GM21528 (cell line): Measurements from ENCODE around the gene PRR5L.
"Not testable (repeated sequence)": the region's sequence is repeated elsewhere in the genome, so short reads cannot be mapped to it uniquely, and the experiment has no call there.

Experiments
- ATAC-seq: cut with Tn5 transposase; IDR thresholded peaks from one replicate; pipeline ENCODE4 v1.9.1; 2021; ENCODE audit warnings: mild to moderate bottlenecking, moderate library complexity; ENCODE audit not compliant: unreplicated experiment, low FRiP score

PRR5L gene

DNA sequence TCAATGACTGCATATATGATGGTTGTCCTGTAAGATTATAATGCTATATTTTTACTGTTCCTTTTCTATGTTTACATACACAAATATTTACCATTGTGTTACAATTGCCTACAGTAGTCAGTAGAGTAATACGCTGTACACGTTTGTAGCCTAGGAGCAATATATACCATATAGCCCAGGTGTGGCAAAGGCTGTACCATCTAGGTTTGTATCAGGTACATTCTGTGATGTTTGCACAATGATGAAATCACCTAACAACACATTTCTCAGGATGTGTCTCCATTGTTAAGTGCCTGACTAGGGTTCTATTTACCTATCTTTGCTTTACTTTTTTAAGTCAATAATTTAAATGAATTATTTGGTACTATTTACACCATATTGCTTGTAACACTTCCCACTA is 21.9 kb downstream of the PRR5L start:
- ATAC-seq, result no peak

DNA sequence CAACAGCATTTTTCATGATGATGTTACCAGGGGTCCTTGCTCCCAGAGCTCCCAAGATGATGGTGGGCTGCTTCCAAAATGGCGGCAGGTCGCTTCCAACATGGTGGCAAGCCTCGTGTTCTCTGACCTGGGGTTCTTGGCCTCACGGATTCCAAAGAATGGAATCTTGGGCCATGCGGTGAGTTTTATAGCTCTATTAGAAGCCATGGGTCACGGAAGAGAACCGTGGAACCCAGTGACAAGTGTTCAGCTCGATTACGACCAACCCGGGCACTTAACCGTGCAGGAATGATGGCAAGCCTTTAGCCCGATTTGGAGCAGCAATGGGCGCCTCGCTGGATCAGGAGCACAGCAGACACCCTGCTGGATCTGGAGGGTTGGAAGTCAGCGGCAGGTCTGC is 28.9 kb downstream of the PRR5L start:
- ATAC-seq, result not testable (repeated sequence)

DNA sequence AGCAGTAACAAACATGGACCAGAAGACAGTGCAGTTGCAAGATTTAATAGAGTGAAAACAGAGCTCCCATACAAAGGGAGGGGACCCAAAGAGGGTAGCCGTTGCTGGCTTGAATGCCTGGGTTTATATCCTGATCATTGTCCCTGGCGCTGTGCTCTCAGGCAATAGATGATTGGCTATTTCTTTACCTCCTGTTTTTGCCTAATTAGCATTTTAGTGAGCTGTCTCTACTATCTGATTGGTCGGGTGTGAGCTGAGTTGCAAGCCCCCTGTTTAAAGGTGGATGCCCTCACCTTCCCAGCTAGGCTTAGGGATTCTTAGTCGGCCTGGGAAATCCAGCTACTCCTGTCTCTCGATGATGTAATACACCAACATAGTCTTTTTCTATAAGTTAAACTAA is 29.3 kb downstream of the PRR5L start:
- ATAC-seq, result not testable (repeated sequence)

DNA sequence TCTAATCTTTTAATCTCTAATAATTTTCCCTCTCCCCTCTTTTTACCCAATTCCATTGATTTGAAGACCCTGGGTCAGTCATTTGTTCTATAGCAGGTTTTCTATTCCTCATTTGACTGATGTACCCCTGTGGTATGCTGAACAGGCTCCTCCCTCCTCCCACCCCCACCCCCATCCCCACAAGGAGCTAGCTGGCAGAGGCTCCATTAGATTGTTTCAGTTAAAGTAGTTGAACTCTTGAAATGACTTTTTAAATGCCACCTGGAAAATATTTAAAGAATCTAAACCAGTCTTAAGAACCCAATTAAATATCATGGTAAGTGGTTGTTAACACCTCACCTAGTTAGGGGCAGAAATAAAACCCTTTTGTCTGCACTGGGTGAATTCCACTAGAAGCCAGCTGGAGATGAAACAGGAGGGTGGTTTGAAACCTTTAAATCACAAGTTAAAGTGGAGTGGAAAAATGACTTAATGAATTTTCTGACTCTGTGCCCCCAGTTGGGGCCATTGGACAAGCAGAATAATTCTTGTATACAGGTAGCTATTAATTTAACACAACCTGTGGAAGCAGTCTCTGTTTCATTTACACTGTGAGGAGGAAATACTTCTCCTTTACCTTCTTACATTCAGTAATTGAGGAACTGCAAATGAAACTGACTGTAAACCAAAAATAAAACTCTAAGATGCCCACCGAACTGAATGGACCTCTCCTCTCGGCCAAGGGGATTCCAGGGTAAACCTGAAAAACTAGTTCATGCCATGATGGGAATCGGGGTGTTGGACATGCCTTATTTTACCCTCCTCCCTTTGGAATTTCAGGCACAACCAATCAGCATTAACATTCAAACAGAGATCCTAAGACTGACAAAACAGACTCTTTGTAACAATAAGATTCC is 30.7 kb downstream of the PRR5L start:
- peak; percentile 67 for ATAC-seq

DNA sequence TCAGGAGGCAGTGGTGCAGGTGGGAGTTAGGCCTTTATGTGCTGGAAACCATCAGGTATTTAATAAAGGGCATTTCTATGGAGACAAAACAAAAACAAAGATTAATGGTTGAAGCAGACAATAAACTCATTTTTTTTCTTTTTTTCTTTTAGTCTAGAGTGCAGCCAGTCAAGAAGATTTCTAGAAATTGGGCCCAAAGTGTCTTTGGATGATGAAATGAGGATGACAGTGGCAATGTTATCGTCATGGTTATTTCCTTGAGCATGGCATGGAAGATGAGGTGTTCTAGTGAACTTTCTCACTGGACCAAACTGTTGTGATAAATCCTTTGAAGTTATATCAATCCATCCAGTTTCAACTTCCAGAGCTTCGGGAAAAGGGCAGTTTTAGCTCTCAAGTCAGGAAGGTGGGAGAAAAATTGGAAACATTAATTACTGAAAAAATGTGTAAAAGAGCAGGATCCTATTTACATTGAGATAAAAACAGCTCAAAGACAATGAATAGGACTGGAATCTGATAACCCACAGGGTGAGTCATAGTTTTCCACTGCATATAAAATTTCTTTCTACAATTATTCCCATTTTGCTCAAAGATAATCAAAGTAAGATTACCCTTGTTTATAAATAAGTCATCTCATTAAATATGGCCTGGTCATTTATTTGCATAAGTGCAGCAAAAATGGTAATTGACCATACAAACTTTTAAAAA is 33.0 kb downstream of the PRR5L start:
- ATAC-seq, result no peak

DNA sequence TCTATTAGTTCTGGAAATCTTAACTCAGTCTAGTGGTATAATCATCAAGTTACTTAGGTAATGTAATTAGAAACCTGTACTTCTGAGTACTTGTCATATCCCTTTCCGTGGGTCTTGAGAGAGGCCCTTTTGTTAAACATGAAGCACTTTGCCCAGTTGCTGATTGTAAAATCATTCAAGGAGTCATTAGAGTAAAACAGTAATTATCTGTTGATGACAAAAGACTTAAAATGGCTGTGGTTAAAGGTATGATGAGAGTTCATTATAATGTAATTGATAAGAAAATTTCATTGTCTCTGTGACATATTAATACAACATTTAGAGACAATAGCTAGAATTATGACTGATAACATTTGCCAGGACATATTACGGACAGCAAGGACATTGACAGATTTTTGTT is 34.3 kb downstream of the PRR5L start:
- ATAC-seq, result no peak

DNA sequence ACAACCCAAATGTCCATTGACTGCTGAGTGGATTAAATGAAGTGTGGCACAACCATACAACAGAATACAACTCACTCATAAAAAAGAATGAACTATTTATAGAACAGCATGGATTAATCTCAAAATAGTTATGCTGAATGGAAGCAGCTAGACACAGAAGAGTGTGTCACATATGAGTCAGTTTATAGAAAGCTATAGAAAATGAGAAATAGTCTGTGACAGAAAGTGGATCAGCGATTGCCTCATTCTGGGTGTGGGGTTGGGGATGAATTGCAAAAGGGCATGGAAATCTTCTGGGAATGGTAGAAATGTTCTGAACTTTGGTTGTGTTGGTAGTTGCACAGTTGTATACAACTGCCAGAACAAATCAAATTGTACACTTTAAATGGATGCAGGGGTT is 37.4 kb downstream of the PRR5L start:
- ATAC-seq, result no peak

DNA sequence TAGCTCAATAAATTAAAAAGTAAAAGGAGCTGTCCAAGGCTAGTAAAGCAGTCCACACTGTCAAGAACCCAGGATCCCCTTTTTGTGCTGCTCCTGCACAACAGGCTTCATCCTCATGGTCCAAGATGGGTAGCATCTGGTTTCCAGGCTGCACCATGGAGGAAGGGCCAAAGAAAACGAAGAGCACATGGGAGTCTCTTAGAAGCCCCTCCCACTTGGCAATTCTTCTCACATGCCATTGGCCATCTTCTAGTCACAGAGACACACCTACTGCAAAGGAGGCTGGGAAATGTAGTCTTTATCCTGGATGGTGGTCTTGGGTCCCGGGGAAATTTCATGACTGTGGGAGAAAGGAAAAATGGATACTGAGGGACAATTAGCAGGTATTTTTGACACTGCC is 37.8 kb downstream of the PRR5L start:
- no peak for ATAC-seq

DNA sequence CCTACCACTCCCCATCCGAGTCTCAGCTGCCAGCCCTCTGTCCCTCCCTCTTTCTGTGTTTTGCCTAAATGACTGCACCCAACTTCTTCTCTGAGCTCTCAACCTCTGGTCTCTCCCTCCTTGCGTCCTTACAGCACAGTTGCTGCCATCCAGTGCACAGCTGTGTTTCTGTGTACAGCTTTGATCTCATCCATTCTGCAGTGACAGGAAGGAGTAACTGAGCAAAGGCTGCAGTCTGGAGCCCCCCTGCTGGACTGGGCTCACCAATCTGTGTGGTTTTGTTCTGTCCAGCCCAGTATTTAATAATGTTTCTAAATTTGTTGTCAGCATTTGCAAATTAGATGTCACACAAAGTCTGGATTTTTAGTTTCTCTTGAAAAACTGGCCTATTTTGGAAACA is 43.8 kb downstream of the PRR5L start:
- no peak for ATAC-seq

DNA sequence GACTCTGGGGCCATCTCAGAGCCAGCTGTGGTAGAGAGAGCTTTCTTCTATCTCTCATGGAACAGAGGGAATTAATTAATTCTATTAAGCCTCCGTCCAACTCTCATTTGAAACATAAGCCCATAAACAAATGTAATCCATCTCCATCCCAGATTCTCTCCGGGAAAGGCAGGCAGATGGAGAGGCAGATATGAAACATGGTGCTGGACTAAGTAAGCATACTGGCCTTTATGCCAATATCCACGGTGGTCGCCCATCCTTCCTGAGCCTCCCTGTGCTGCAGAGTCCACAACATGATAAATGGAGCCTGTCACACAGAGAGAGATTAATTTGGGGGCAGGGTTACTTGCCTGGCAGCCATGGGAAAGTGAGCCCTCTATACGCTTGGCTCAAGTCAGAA is 44.8 kb downstream of the PRR5L start:
- no peak for ATAC-seq

DNA sequence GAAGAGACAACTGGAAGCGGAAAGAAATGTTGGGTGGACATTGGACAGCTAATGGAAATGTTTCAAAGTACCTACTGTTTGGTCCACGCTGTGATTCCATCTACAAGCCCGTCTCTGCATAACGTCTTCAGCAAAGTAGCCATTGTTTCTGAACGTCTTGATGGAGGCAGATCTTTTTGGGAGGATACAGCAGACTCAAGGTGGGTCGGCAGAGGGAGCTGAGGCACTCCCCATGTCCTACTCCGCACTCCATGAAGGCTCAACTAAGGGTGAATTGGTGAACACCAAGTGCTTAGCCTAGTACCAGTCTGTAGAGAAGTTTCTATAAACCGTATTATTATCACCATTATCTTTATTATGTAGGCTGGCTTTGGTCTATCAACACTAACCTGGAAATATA is 45.8 kb downstream of the PRR5L start:
- ATAC-seq, result no peak

DNA sequence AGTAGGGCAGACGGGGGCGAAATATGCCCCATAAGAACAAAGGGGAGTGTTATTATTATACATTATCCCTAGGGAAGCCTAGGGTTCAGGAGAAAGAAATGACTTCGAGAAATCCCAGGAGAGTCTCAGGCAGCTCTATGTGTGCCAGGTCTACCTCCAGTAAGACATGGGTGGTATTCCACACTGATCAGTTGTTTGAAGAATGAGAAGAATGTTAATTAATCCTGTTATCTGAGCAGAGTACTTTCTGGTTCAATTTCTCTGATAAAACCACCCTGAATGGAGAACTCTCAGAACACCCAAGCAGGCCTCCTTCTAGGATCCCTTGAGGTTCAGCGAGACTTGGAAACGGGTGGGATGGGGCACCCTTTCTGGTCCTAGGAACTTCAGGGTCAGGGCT is 46.2 kb downstream of the PRR5L start:
- no peak for ATAC-seq

DNA sequence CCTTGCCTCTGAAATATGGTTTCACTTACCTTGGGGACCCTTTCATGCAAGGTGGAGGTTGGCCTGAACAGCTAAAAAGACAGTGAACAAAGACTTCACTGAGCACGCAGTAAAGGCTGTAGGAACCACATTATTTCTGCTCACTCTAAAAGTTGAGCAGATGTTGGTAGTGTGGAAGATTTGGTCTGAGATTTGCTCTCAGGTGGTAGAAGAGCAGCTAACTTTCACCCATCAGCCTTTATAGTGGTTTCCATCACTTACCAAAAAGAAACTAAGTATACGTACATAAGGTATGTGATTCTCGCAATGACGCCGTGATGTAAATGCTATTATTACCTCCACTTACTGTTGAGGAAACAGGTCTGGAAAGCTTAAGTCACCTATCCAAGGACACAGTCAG is 47.3 kb downstream of the PRR5L start:
- no peak for ATAC-seq

DNA sequence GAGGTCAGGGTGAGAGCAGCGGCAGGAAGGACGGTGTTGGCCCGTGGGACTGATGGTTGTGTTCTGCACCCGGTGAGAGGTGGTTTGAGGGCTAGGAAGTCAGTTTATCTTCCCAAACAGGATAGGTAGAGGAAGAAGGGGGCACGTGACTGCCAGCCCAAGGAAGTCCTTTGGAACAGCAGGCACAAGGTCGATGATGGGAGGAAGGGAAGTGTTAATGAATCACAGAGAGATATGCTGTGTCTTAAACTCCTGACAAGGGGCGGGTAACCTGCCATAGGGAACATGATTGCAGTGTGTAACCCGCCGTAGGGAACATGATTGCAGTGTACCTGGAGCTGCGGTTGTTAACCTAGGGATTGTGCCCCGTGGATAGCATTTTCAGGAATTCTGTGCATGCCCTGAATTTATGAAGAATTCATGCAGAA is 49.0 kb downstream of the PRR5L start:
- ATAC-seq, result no peak

DNA sequence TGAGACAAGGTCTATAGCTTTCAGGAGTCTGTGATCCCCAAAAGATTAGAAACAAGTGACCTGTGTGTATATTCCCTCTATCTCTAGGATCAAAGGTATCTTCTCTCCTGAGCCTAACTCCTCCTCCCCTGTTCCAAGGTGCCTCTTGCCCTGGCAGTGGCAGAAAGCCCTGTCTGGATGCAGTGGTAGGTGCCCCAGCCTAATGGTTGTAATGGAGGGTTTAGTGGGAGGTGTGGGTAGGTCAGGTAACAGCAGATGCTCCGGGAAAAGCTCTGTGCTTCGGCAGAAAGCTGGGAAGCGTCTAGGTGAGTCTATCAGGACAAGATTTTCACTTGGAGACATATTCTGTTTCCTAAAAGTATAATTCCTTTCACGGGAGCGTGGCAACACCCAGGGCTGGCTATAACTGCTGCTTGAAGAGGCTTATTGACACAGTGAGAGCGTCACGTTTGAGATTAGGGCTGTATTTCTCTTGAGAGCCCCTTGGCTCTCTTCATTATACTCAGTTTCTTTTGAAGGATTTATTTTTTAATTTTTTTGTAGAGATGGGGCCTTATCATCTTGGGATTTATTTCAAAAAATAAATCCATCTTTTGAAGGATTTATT is 49.5 kb downstream of the PRR5L start:
- ATAC-seq, result no peak

DNA sequence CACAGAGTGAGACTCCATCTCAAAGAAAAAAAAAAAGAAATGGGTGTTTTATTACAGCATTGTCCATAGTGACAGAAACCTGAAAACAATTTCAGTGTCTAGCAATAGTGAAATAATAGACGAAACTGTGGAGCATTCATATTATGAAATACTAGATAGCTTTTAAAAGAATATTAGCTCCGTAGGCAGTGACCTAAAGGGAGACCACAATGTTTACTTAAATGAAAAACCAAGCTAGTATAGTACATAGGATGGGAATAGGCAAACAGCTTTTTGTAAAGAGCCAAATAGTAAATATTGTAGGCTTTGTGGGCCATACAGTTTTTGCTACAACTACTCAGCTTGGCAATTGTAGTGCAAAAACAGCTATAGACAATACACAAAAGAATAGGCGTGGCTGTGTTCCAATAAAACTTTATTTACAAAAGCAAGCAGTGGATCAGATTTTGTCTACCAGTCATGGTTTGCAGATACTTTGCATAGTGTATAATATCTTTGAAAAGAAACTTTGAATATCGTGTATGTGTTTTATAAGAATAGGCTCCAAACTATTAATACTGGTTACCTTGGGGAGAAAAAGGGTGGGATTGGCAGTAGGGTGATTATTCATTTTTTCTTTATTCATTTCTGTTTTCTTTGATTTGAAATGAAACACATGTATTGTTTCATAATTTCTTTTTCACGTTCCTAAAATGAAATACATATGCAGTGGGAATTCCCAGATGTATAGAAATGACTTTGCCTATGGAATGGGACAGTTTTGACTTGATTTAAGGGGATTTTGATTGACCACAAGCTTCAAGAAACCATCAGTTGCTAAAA is 50.7 kb downstream of the PRR5L start:
- ATAC-seq, result no peak

DNA sequence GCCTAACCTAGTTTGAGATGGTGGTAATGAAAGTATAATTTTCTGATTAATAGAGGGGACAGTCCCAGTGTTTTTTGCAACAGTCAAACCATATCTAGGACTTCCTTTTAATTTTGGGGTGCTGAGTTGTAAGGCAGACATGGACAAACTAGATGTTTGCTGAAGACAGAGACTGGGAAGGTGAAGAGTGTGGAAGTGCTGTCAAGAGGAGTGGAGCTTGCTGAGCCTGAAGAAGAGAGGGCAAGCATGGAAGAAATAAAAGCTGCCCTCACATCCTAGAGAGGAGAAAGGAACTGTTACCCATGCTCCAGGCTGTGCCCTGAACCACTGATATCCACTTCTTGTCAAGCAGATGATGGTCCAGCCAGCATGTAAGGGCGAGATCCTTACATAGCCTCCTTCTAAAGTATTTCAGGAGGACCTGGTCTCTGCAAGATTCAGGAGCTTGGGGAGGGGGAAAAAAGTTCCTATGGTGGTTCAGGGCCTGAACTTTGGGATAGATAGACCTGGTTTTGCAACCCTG is 51.4 kb downstream of the PRR5L start:
- no peak for ATAC-seq

DNA sequence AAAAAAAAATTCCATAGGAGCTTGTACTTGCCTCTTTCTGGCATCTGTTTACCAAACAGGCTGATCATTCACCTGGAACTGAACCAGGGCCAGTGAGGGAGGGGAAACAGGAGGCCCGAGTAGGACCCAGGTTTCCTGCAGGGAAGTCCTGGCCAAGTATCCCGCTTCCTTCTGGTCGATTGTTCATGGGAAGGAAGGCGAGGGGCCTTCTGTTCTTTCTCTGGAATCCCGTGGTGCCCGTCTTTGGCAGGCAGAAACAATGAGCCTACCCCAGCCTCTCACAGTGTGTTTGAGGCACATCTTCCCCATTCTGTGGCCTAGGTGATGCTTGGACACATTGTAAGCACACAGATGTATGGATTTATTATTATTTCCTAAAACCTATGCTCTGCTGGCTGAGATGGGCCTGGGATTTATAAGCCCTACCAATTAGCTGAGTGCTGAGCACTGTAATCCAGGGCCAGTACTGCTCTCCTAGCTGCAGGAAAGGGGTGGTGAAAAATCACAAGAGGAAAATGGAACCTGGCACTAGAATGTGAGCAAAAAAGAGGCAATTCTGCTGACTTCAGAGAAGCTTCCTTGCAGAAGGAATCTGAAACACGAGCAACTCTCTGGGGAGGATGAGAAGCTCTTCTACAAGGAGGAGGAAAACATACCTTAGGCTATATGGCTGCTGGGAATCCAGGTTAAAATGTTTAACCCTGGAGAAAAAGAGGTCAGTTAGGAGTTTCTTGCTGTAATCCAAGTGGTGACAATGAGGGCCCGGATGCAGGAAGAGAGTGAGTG is 53.5 kb downstream of the PRR5L start:
- no peak for ATAC-seq

DNA sequence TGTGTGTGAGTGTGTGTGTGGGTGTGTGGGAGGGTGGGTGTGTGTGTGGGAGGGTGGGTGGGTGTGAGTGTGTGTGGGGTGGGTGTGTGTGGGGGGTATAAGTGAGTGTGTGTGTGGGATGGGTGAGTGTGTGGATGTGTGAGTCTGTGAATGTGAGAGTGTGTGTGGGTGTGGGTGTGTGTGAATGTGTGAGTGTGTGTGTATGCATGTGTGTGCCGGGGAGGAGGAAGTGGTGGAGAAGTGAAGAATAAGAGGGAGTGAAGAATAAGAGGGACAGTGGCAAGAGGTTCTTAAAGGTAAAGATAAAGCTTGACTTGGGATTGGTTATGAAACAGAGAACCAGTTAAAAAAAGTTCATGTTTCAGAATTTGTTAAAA is 54.0 kb downstream of the PRR5L start:
- ATAC-seq, result no peak

DNA sequence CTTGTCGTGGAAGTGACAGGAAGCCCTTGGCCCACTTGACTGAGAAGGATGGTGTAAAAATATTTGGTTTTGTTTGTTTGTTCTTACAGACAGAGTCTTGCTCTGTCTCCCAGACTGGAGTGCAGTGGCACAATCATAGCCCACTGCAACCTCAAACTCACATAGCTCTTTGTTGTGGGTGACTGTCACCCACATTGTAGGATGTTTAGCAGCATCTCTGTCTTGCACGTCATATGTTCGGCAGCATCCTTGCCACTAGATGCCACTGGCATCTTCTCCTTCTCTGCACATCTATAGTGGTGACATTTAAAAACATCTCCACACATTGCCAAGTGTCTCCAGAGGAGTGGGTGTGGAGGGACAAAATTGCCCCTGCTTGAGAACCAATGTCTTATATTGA is 56.8 kb downstream of the PRR5L start:
- no peak for ATAC-seq
